Measurements from ENCODE around the gene PLA2G2D.

PLA2G2D gene

DNA sequence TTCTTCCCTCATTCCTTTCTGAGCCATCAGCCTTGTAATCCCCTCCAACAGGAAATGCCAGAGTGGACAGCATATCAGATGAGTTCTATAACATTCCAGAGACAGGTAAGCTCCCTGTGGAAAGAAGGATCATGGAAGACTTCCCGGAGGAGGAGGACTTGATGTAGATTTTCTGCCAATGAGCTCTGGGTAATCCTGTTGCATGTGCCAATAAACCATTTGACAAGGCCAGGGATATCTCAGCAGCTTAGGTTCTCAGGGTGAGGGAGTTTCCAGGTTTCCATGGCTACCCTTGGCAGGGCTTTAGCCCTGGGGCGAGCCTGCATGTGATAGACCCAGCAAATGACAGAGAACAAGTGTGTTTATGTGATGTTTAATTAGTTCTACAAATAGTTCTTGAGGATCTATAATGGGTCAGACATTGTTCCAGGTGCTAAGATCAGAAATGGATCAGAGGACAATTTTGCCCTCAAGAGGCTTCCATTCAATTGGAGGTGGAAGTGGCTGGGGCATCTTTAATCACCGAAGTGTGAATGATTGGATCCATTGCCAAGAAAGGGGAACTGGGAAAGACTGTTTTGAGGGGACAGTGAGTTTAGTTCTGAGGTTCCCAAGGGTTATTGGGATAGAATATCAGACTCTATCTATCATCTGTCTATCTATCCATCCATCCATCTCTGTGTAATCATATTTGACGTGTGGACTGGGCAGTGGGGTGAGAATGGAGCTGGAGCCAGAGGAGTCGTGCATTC lies 42.5 kb downstream of the PLA2G2D start:
- H3K9ac ChIP-seq (ENCODE audit: low read depth, low read length) = no peak overlapping the region
- H3K9me3 ChIP-seq (ENCODE audit: control insufficient read depth, insufficient read depth, low read length) = no peaks in the 10 kb centered on the region

DNA sequence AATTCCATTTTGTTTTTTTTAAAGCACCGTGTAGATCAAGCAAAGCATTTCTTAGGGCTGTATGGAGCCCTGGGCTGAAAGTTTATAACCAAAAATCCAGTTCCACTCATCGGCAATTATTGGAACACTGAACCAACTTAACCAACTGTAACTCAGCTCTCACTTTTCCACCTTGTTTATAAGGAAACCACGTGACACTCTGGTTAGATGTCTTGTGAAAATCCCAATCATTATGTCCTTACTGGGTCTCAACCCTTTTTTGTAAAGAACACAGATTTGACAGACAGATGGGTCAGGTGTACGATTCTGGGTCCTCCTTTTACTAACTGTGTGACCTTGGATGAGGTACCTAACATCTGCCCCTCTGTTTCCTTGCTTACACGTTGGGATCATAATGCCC lies 43.1 kb downstream of the PLA2G2D start:
- H3K4me1 ChIP-seq (ENCODE audit: insufficient read depth, low read length) = no peaks in the 10 kb centered on the region
- H3K9ac ChIP-seq (ENCODE audit: low read depth, low read length) = no peak overlapping the region
- H3K9me3 ChIP-seq (ENCODE audit: control insufficient read depth, insufficient read depth, low read length) = no peaks in the 10 kb centered on the region
- H3K36me3 ChIP-seq (ENCODE audit: insufficient read depth, low read length) = no peaks in the 10 kb centered on the region

More for the DNA sequence above, 42.5 kb downstream of the PLA2G2D start:
- H3K36me3 ChIP-seq (ENCODE audit: insufficient read depth, low read length) = no peaks in the 10 kb centered on the region
- H3K4me1 ChIP-seq (ENCODE audit: insufficient read depth, low read length) = no peaks in the 10 kb centered on the region

DNA sequence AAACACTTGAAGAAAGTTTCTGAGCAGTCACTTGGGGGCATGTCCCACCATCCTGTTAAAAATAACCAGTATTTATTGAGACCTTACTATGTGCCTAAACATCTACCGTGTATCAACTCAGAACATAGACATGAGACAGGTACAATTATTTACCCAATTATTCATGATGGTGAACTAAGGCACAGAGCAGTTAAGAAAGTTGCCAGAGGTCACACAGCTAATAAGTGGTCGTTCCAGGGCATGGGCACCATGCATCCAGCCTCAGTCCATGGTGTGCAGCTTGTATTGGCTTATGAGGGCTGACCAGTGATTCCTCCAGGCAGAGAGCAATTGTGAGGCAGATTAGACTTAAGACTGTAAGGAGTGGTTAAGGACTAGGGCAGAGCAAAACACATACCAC lies 44.0 kb downstream of the PLA2G2D start:
- H3K36me3 ChIP-seq (ENCODE audit: insufficient read depth, low read length) = no peaks in the 10 kb centered on the region; the same call in 1 of the 2 replicates
- no peaks in the 10 kb centered on the region for H3K9me3 ChIP-seq (ENCODE audit: control insufficient read depth, insufficient read depth, low read length)
- no peak overlapping the region for H3K9ac ChIP-seq (ENCODE audit: low read depth, low read length)
- no peaks in the 10 kb centered on the region for H3K4me1 ChIP-seq (ENCODE audit: insufficient read depth, low read length)

DNA sequence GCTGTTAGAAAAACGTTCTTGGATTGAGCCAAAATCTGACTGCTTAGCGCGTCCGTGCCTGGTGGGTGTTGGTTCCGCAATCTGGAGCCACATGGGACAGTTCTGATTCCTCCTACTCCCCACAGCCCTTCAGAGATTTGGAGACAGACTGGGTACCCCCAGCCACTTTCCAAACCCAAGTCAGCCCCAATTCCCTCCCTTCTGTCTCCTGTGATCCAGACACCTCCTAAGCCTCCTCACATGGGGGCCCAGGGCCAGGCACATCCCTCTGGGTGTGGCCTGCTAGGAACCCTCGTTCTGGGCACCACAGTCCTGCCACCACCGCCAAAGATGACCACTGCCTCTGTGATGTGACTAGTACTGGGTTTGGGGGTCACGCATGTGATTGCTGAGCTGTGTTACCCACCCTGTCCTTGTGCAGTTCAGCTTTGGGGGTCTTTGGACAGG lies 44.6 kb downstream of the PLA2G2D start:
- H3K4me1 ChIP-seq (ENCODE audit: insufficient read depth, low read length) = no peaks in the 10 kb centered on the region
- H3K9me3 ChIP-seq (ENCODE audit: control insufficient read depth, insufficient read depth, low read length) = no peaks in the 10 kb centered on the region
- H3K9ac ChIP-seq (ENCODE audit: low read depth, low read length) = no peak overlapping the region
- H3K36me3 ChIP-seq (ENCODE audit: insufficient read depth, low read length) = no peaks in the 10 kb centered on the region; the same call in 1 of the 2 replicates

DNA sequence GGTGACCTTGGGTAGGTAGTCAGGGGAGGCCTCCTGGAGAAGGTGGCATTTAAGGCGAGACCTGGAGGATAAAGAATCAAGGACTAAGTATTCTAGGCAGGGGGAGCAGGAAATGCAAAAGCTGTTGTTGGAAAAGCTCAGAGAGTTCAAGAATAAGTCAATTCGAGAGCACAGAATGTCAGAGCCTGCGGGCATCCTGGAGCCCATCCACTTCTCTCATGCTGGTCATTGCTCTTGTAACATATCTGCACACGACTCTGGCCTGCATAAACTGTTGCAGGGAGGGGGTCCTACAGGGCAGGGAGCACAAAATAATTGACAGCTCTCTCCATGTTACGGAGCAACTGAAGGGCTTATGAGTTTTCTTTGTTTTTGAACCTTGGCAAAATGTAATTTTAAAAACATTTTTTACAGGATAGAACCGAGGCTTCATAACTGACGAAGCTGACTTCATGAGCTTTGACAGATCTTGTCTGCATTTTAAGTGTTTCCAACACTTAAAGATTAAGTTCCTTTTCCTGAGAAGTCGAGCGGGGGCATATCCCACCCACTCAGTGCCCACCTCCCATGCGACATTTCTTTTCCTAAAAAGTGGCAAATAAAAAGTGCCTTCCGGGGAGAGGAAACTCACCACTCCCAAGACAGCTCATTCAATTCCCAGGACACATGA lies 45.1 kb downstream of the PLA2G2D start:
- H3K4me1 ChIP-seq (ENCODE audit: insufficient read depth, low read length) = no peaks in the 10 kb centered on the region
- no peaks in the 10 kb centered on the region for H3K9me3 ChIP-seq (ENCODE audit: control insufficient read depth, insufficient read depth, low read length)
- no peak overlapping the region for H3K9ac ChIP-seq (ENCODE audit: low read depth, low read length)
- no peaks in the 10 kb centered on the region; the same call in 1 of the 2 replicates for H3K36me3 ChIP-seq (ENCODE audit: insufficient read depth, low read length)

DNA sequence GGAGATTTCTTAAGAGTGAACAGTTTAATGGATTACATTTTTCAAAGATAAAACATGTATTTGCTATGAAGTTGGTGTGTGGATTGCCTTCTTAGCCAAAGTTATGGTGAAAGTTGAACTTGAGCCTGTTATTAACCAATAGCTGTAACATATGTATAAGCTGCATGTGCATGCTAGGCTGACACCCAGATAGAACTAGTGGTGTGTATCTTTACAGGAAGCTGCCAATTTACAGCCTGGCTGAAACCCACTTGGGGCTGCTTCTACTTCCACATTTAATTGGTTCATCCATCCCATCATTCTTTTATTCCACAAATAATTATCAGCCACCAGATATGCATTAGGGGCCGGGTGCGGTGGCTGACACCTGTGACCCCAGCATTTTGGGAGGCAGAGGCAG lies 46.1 kb downstream of the PLA2G2D start:
- Histone ChIP-seq H3K9ac (ENCODE audit: low read depth, low read length) (no peak overlapping the region), H3K9me3 (ENCODE audit: control insufficient read depth, insufficient read depth, low read length) (no peaks in the 10 kb centered on the region), H3K36me3 (ENCODE audit: insufficient read depth, low read length) (no peaks in the 10 kb centered on the region; the same call in 1 of the 2 replicates), H3K4me1 (ENCODE audit: insufficient read depth, low read length) (no peaks in the 10 kb centered on the region)

DNA sequence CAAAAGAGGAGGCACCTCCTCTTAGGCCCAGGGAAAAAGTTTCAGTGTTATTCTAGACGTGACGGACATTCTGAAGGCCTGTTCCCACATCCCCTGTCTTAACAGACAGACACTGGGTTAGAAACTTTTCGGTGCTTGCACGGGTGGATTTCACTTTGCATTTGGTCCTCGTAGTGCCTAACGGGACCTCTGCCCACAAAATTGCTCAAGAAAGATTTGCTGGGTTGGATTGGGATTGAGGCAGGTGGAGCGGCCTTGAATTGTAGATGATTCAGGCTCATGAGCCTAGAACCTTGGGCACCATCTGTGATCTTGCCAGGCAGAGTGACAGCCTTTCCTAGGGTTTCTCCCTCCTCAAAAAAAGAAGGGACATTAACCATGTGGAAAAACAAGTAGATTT lies 46.6 kb downstream of the PLA2G2D start:
- Histone ChIP-seq H3K4me1 (ENCODE audit: insufficient read depth, low read length) (no peaks in the 10 kb centered on the region), H3K9me3 (ENCODE audit: control insufficient read depth, insufficient read depth, low read length) (no peaks in the 10 kb centered on the region), H3K9ac (ENCODE audit: low read depth, low read length) (no peak overlapping the region), H3K36me3 (ENCODE audit: insufficient read depth, low read length) (no peaks in the 10 kb centered on the region; the same call in 1 of the 2 replicates)

DNA sequence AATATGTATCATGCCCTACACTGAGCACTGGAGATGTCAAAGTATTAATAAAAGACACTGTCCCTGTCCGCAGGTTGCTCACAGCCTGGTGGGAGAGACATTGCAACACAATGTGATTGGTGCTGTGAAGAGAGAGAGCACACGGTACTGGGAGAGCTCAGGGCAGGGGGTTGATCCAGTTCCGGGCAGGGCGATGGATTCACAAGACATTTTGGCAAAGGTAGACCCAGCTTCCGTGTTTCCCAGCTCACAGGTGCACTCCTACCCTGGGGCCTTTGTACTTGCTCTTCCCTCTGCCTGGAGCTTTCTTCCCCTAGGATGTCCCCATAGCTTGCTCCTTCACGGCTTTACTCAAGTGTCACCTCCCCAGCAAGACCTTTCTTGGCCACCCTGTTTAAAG lies 47.9 kb downstream of the PLA2G2D start:
- H3K36me3 ChIP-seq (ENCODE audit: insufficient read depth, low read length) = no peaks in the 10 kb centered on the region; the same call in 1 of the 2 replicates

DNA sequence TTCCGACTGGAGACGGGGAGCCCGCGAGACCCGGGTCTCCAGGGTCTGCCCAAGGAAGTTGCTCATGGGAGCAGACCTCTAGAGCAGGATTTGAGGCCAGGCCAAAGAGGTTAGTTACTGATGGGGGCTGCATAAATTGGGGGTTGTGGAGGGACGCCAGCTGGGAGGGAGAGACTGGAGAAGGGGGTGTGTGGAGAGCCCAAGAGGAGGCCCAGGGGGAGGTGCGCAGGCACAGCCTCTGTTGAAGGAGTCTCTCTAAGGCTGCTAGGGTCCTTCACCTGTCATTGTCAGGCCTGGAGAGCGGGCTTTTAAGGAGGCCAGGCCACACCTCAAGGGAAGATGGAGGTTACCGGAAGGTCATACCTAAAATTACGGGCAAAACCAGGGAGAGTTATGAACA lies 49.0 kb downstream of the PLA2G2D start:
- Histone ChIP-seq H3K36me3 (ENCODE audit: insufficient read depth, low read length) (no peaks in the 10 kb centered on the region; the same call in 1 of the 2 replicates), H3K9me3 (ENCODE audit: control insufficient read depth, insufficient read depth, low read length) (no peaks in the 10 kb centered on the region), H3K9ac (ENCODE audit: low read depth, low read length) (no peak overlapping the region), H3K4me1 (ENCODE audit: insufficient read depth, low read length) (no peaks in the 10 kb centered on the region)

More for the DNA sequence above, 47.9 kb downstream of the PLA2G2D start:
- Histone ChIP-seq H3K9ac (ENCODE audit: low read depth, low read length) (no peak overlapping the region), H3K9me3 (ENCODE audit: control insufficient read depth, insufficient read depth, low read length) (no peaks in the 10 kb centered on the region), H3K4me1 (ENCODE audit: insufficient read depth, low read length) (no peaks in the 10 kb centered on the region)

DNA sequence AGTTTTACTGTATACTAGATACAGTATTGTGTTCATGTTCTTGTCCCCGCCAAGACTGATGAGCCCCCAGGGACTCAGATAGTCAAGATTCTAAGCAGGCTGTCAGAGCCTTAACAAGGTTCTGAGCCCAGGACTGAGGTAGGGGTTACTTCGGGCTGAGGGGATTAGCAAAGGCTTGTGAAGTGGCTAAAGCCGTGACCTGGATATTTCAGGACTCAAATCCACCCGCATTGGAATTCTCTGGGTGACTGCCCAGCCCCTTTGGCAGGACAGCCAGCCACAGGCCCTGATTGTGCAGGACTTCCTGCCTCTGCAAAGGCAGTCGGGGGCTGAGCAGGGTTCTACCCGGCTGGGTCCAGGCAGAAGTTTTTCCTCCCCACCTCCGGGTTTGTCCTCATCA lies 49.5 kb downstream of the PLA2G2D start, which contains the start of gene PLA2G5:
Gene PLA2G5 (plus strand): TSS at position 321 of the 400 bp plus-strand sequence. CDS start 14,637 bp downstream, outside the sequence.
- Histone ChIP-seq H3K9ac (ENCODE audit: low read depth, low read length) (no peak within 1 kb of the TSS), H3K4me1 (ENCODE audit: insufficient read depth, low read length) (no peaks in the 10 kb centered on the region), H3K36me3 (ENCODE audit: insufficient read depth, low read length) (no peaks in the 10 kb centered on the region; the same call in 1 of the 2 replicates), H3K9me3 (ENCODE audit: control insufficient read depth, insufficient read depth, low read length) (no peaks in the 10 kb centered on the region)

DNA sequence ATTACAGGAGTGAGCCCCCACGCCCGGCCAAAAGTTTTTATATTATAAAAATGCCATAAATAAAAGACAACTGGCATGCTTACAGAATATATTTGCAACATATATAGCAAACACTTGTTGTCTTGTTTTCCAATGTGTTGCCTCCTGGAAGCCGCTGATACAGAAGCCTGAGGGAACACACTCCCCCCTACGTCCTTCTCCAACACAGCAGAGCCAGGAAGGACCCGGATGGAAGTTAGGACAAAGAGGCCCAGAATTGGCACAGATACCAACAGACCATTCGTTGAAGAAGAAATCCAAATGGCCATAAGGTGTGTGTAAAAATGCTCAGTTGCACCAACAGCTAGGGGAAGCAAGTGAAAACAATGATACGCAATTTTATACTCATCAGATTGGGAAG lies 50.6 kb downstream of the PLA2G2D start:
- no peaks in the 10 kb centered on the region for H3K4me1 ChIP-seq (ENCODE audit: insufficient read depth, low read length)
- no peak overlapping the region for H3K9ac ChIP-seq (ENCODE audit: low read depth, low read length)
- H3K9me3 ChIP-seq (ENCODE audit: control insufficient read depth, insufficient read depth, low read length) = no peaks in the 10 kb centered on the region
- H3K36me3 ChIP-seq (ENCODE audit: insufficient read depth, low read length) = no peaks in the 10 kb centered on the region; the same call in 1 of the 2 replicates

DNA sequence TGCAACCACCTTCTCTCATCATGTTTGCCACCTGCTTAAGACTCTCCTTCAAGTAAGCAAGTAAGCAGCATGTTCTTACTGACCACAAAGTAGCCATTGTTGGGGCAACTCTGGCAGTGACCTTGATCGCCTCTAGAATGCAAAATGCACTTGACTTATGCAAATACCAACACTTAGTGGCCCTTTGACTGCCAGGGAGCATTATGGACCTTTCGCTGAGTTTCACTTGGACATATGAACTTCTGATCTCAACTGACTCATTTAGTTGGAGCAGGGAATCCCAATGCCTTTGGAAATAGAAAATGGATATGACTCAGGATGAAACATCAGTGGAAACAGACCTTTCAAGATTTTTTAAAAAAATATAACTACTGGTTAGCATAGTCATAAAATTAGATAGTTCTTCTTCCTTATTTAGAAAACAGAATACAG lies 55.5 kb downstream of the PLA2G2D start:
- H3K4me1 ChIP-seq (ENCODE audit: insufficient read depth, low read length) = no peaks in the 10 kb centered on the region
- H3K36me3 ChIP-seq (ENCODE audit: insufficient read depth, low read length) = no peaks in the 10 kb centered on the region

More for the DNA sequence above, 55.5 kb downstream of the PLA2G2D start:
- Histone ChIP-seq H3K9me3 (ENCODE audit: control insufficient read depth, insufficient read depth, low read length) (no peaks in the 10 kb centered on the region), H3K9ac (ENCODE audit: low read depth, low read length) (no peak overlapping the region)
